ENCODE measurements around the gene GRIFIN. TPM values are rescaled to one million over a fixed set of nuclear protein-coding genes. Genes with fewer than 3 reads are reported as not detected.

Gene GRIFIN, protein sequence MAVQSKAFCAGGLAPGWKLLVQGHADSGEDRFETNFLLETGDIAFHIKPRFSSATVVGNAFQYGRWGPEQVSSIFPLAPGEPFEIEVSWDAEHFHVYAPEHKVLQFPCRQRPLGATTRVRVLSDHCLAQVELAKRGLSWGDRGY
- not detected for total RNA-seq
- not detected for polyA plus RNA-seq

DNA sequence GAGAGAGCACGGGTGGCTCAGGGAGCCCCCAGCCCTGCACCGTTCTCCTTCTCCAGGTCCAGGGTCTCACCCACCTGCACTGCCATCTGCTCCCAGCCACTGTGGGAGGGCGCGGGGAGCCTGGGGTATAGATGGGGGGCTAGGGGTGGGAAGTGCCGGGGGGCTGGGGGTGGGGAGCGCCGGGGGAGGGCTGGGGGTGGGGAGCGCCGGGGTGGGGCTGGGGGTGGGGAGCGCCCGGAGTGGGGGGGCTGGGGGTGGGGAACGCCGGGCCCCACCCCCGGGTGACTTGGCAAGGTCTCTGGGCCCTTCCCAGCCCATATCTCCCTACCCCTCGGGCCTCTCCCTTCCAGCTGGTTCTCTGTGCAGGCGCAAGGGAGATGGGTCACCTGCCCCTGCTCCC is at the start of gene GRIFIN:
Gene GRIFIN (minus strand): TSS at position 101 of the 400 bp plus-strand sequence. CDS start 15 bp downstream, at position 86.
- DNase-seq: no peak
- no peak within 1 kb of the TSS for H3K4me3 ChIP-seq
- no peak for TF ChIP-seq POLR2A (IDR thresholded peaks at IDR 0.05)
- TF ChIP-seq POLR2AphosphoS5 (IDR thresholded peaks at IDR 0.05): no peak
- TF ChIP-seq, protein P1, sequence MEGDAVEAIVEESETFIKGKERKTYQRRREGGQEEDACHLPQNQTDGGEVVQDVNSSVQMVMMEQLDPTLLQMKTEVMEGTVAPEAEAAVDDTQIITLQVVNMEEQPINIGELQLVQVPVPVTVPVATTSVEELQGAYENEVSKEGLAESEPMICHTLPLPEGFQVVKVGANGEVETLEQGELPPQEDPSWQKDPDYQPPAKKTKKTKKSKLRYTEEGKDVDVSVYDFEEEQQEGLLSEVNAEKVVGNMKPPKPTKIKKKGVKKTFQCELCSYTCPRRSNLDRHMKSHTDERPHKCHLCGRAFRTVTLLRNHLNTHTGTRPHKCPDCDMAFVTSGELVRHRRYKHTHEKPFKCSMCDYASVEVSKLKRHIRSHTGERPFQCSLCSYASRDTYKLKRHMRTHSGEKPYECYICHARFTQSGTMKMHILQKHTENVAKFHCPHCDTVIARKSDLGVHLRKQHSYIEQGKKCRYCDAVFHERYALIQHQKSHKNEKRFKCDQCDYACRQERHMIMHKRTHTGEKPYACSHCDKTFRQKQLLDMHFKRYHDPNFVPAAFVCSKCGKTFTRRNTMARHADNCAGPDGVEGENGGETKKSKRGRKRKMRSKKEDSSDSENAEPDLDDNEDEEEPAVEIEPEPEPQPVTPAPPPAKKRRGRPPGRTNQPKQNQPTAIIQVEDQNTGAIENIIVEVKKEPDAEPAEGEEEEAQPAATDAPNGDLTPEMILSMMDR (IDR thresholded peaks at IDR 0.05): no peak
- TF ChIP-seq EP300 (IDR thresholded peaks at IDR 0.05): no peak
- WGBS, 2 donors: 28 to 68% methylated on average over 10 to 16 of the region's 16 CpGs
- no peaks in the 10 kb centered on the region for H3K9me3 ChIP-seq
- intact Hi-C loops (cut with DNase I): no loop called here
- H3K36me3 ChIP-seq: no peaks in the 10 kb centered on the region
- peaks cover 0 to 18% (median 17%) of the 10 kb centered on the region in 4 donors for H3K4me1 ChIP-seq
- H3K27me3 ChIP-seq: peaks cover 14 to 70% (median 27%) of the 10 kb centered on the region in 3 donors
- no peak within 1 kb of the TSS for H3K27ac ChIP-seq

- peaks cover 0 to 67% (median 35%) of the 10 kb centered on the region in 4 donors for H3K4me1 ChIP-seq
- H3K27me3 ChIP-seq: peaks cover 42 to 93% (median 74%) of the 10 kb centered on the region in 3 donors
- intact Hi-C loops (cut with DNase I): no loop called here
- H3K36me3 ChIP-seq: no peaks in the 10 kb centered on the region
- TF ChIP-seq EP300 (IDR thresholded peaks at IDR 0.05): no peak
- TF ChIP-seq, protein P1 (IDR thresholded peaks at IDR 0.05): no peak
- TF ChIP-seq POLR2AphosphoS5 (IDR thresholded peaks at IDR 0.05): no peak
- TF ChIP-seq POLR2A (IDR thresholded peaks at IDR 0.05): no peak
- H3K9me3 ChIP-seq: no peaks in the 10 kb centered on the region
- H3K27ac ChIP-seq: peak overlapping the region in 2 of 4 donors; percentile 48 to 58
- DNase-seq: no peak
- WGBS, 2 donors: 27 to 71% methylated on average over 53 of the region's 53 CpGs
- H3K4me3 ChIP-seq: no peak overlapping the region
Observed at GRCh38 chr7:2524808-2525657, 48.8 kb upstream of the GRIFIN start.

- H3K4me3 ChIP-seq: peak overlapping the region in 1 of 4 donors; percentile 57
- TF ChIP-seq POLR2AphosphoS5 (IDR thresholded peaks at IDR 0.05) (peak in 1 of 4 donors; percentile 35), EP300 (IDR thresholded peaks at IDR 0.05) (no peak), POLR2A (IDR thresholded peaks at IDR 0.05) (peak in 1 of 2 donors; percentile 8)
- TF ChIP-seq, protein P1 (IDR thresholded peaks at IDR 0.05): no peak
Observed at GRCh38 chr7:2523941-2524807, 48.0 kb upstream of the GRIFIN start.

DNA sequence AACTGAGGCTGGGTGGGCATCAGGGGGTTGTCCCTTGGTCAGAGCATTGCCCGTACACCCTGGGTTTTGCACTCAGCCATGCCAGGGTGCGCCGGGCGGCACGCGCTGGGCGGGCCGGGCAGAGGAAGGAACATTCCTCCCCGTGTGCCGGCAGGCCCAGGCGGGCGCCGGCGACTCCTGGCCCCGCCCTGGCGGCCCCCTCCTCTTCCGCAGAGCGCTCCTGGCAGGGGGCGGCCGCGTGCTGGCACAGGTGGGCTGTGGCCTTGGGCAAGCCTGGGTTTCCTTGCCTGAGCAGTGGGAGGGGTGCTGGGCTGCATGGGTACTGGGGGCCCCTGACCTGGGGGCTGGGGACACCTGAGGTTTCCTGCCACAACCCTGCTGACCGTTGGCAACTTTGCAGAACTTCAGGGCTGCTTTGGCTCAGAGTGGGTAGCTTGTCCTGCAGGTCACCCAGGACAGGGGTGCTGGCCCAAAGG is 47.3 kb upstream of the GRIFIN start:
- peaks cover 0 to 65% (median 39%) of the 10 kb centered on the region in 4 donors for H3K4me1 ChIP-seq
- no peaks in the 10 kb centered on the region for H3K9me3 ChIP-seq
- TF ChIP-seq, protein P1 (IDR thresholded peaks at IDR 0.05): no peak
- no peak for TF ChIP-seq POLR2A (IDR thresholded peaks at IDR 0.05)
- no peak for TF ChIP-seq POLR2AphosphoS5 (IDR thresholded peaks at IDR 0.05)
- no peak for TF ChIP-seq EP300 (IDR thresholded peaks at IDR 0.05)
- intact Hi-C loops (cut with DNase I): no loop called here
- peaks cover 42 to 84% (median 79%) of the 10 kb centered on the region in 3 donors for H3K27me3 ChIP-seq
- WGBS, 2 donors: 13 to 29% methylated on average over 22 of the region's 22 CpGs
- peak overlapping the region; percentile 7 to 58 (median 52) for H3K27ac ChIP-seq
- H3K4me3 ChIP-seq: peak overlapping the region in 2 of 4 donors; percentile 51 to 57
- no peak for DNase-seq
- H3K36me3 ChIP-seq: no peaks in the 10 kb centered on the region

More at GRCh38 chr7:2523941-2524807, 48.0 kb upstream of the GRIFIN start:
- no peaks in the 10 kb centered on the region for H3K9me3 ChIP-seq
- peak overlapping the region; percentile 7 to 58 (median 52) for H3K27ac ChIP-seq
- peaks cover 42 to 85% (median 75%) of the 10 kb centered on the region in 3 donors for H3K27me3 ChIP-seq
- intact Hi-C loops (cut with DNase I): no loop called here
- DNase-seq: no peak
- 14 to 46% methylated on average over 51 of the region's 51 CpGs for WGBS, 2 donors
- no peaks in the 10 kb centered on the region for H3K36me3 ChIP-seq
- H3K4me1 ChIP-seq: peaks cover 0 to 62% (median 34%) of the 10 kb centered on the region in 4 donors

Measured in sigmoid colon (tissue), 7 donors.